Activated T-cell treated with anti-CD3 and anti-CD28 coated beads for 48 hours (primary cell): ENCODE data around the gene SERPING1.
"Not testable (repeated sequence)": the region's sequence is repeated elsewhere in the genome, so short reads cannot be mapped to it uniquely, and the experiment has no call there.

ENCODE experiments used
- DNase-seq: peaks from one replicate; pipeline ENCODE4 v3.0.0-alpha.2; 2020; ENCODE audit warnings: low read depth

The SERPING1 gene

DNA sequence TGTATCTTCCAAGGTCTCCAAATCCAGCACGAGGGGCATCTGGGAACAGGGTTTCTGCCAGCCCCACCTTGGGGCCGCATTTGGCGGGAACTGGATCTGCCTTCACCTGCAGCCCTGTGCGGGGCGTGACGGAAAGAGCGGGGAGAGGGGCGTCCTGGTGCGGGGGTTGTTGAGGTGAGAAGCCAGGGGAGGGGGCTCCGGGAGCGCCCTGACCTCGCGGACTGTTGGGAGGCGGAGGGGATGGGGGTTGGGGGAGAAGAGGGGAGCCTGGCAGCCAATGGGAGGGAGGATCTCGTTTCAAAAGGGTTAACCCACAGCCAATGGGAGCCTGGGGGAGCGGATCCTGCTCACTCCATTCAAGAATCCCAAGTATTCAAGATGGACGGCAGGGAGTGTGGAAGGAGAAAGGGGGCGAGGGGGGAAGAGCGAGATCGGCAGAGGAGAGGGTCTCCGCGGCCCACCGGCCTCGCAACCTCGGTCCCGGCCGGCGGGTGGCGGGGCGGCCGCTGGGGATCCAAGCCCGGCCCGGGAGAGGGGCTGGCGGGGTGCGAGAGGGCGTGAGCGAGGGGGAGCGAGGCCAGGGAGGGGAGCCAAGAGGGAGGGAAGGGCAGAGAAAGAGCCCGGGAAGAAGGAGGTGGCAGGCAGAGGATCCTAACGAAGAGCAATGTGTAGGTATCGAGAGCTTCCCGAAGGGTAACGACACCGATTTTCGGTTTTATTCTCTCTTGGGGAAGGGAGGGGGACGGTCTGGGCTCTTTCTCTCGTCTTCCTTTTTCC is 40.7 kb downstream of the SERPING1 start:
- no peak for DNase-seq

DNA sequence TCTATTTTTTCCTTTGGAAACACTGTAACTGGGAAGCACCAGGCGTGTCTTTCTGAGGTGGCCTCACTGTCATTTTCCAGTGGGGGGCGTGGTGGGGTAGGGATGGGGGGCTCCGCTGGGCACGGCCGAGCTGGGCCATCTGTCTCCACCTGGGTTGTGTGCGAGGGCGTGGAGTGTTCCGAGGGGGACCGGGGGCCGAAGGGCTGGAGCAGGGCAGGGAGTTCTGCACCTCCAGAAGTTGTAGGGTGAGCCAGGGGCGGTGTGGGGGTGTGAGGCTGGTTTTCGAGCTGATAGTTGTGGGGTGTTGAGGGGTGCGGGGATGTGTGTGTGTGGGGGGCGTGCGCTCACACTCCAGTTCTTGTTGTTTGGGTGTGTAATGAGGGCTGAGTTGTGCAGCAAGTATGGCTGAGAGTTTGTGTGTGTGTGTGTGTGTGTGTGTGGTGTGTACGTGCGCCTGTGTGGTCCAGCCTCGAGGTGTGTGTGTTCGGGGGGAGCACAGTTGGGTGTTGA is 41.4 kb downstream of the SERPING1 start:
- DNase-seq: no peak

DNA sequence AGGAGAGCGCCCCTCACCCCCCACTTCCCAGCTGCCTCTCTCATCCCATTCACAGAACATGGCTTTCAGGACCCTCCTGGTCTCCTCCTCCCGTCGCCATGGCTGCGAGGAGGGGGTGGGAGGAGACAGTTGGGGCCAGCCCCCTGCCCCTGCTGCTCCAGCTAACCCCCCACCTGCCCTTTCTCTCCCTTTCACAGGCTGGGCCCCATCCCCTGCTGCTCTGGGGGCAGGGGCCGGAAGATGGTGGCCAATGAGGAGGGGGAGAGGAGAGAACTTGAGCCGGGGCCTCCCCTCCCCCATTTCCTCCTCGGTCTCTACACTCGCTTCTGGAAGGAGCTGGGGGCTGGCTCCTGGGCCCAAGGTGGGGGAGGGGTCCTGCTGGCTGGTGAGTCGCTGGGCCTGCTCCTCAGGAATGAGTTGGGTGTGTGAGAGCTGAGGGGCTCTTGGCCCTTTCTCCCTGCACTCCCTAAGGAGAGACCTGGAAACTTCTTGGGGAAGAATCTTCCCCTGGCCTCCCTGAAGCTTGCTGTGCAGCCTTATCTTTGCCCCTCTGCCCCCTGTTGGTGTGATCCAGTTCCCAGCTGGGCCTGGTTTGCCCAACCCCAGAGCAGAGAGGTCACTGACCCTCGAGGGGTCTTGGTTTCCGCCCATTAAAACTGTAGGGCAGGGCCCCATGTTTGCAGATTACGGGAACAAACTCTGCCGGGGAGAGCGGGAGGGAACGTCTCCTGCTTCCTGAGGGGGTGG is 42.0 kb downstream of the SERPING1 start:
- DNase-seq: no peak

- DNase-seq: no peak
These were observed 42.7 kb downstream of the SERPING1 start for GRCh38 chr11:57640068-57640800.

DNA sequence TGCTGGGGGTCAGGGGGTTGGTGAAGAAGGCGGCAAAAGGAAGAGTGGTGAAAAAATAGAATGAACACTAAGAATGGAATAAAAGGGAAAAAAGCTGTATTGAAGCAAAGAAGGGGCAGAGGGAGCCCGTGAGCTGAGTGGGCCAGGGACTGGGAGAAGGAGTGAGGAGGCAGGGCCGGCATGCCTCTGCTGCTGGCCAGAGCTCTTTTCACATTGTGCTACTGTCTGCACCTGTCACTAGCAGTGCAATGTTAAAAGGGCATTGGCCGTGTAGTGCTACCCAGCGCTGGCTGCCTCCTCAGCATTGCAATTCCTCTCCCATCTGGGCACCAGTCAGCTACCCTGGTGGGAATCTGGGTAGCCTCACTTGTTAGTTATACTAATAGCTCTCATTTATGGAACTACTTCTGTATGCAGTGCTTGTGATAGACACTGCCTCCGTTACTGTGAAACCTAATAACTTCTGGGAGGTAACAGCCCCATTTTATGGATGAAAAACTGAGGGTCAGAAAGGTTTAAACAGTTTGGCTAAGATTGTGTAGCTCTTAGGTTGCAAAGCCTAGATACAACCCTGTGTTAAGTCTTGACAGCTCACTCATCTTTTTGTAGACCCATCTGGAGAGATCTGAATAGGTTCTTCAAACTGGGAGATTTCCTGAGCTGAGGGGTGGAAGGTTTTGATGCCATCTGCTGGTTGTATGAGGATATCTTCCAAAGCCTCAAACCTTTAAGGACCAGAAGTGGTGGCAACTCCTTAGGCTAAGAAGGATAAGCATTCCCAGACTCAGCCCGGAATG is 43.7 kb downstream of the SERPING1 start:
- no peak for DNase-seq

- DNase-seq: no peak
These were observed 46.3 kb downstream of the SERPING1 start for GRCh38 chr11:57643802-57644201.

GRCh38 chr11:57644748-57645688 is 47.5 kb downstream of the SERPING1 start:
- peak; percentile 78 for DNase-seq

- DNase-seq: no peak
These were observed 48.2 kb downstream of the SERPING1 start for GRCh38 chr11:57645689-57646085.

DNA sequence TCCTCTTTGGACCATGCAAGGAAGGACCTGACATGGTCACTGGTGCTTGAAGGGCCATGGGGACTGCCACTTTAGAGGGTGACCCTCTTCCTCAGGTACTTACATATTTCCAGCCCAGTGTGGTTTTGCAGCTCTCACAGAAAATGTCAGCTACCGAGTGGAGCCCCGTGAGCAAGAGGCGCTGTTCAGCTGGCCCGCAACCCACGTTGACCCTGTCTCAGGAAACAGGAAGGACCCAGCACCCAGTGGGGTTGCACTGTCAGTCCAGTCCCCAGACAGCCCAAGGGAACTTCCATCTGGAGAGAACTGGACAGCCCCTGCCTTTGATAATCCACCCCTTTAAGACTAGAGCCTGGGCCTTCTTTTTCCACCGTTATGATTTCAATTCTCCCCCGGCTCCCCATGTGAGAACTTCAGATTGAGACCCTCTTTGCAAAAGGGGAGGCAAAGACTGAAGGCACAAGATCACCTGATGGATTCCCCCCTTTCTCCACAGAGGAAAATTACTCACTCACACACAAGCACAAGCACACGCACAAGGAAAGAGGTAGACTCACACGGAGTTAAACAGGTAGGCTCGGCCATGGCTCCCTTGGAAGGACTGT is 48.8 kb downstream of the SERPING1 start:
- DNase-seq: no peak

- DNase-seq: no peak
These were observed 49.4 kb downstream of the SERPING1 start for GRCh38 chr11:57646799-57647303.

DNA sequence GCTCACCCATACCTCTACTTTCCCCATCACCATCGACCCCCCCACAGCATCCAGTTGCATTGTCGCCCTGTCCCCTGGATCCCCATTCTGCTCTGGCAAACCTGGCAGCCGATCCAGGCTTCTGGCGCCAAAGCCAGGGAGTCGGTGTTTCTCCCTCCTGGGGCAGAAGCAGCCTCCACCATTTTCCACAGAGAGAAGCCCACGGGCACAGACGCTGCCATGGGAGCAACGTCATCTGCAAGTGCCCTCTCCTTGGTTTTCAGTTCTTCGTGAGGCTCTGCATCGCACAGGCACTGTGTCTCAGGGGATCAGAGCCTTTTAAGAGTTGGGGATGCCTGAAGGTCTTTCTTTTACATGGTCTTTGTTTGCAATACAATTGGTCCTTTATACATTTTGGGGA is 49.9 kb downstream of the SERPING1 start:
- DNase-seq: no peak

GRCh38 chr11:57647960-57648800 is 50.7 kb downstream of the SERPING1 start:
- DNase-seq: no peak

DNA sequence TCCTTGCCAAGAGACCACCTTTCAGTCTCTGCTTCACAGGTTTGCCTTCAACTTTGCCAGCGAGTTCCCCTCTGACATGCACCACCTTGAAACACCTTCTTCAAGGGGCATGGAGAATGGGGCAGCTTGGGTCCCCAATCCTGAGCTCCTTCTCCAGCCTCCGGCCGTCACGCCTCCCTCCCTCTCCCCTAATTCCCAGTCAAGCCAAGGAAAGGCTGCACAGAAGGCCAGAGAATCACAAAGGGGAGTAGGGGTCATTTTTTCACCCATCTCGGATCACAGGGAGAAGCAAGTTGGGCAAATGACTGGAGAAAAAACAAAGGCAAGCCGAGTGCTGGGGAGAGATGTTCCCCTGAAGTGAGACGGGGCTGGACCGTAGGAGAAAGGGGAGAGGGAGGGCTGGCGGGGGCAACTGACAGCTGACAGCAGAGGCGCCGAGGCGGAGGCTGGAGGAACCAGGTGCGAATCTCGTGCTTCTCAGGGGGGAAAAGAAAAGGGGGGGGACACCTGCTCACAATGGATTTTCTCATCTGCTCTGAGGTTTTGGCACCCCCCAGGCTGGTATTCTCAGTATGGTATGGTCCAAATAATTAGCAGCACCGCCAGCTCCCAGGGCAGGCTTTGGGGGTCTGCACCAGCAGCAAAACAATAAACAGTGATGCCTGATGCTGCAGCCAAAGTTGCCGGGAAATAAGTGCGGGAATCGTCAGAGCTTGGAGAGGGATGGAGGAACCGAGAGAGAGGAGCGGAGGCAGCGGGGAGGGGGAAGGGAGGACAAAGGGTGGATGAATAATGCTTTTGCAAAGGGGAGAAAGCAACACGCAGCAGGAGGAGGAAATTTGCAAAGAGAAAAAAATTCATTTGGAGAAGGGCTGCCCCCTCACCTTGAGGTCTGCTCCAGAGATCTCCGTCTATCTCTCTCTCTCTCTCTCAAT is 51.6 kb downstream of the SERPING1 start:
- DNase-seq: no peak

DNA sequence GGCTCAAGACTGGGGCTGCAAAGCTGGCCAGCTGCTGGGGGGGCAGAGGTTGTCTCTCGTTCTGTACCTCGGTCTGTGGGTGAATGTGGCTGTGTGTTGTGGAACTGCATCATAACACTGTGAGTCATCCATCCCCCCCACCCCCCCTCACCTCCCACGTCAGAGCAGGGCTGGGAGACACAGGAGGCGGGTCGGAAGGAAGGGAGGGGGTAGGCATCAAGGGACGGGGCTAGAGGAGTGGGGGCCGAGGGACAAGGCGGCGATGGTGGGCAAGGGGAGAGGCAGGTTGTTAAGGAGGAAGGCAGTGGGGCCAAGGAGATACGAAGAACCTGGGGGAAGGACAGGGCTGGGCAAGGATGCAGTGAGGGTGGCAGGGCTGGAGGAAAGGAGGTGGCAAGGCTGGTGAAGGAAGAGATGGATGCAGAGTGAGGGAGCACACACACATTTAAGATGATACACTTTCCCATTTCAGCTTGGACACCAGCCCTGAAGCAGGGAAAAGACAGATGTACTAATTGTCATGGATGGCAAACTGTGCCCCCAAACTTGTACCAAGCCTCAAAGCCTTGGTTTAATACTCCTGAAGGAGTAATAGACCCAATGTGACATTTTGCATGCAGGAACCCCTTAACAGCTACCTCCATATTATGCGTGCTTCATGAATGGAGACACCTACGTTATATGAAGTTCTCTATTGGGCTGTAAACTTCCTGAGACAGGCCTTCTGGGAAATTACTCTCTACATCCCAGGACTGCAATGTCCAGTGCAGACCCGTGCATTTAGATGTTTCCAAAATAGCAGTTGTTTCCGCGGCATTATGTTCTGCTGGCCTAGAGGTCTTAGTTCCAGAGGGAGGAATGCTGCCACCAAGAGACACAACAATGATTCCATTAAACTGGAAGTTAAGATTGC is 52.6 kb downstream of the SERPING1 start, which contains the start of gene YPEL4:
YPEL4 (minus strand) TSS at position 87 of the 913 bp plus-strand sequence. CDS start 2,805 bp downstream, outside the sequence.
- DNase-seq: no peak

DNA sequence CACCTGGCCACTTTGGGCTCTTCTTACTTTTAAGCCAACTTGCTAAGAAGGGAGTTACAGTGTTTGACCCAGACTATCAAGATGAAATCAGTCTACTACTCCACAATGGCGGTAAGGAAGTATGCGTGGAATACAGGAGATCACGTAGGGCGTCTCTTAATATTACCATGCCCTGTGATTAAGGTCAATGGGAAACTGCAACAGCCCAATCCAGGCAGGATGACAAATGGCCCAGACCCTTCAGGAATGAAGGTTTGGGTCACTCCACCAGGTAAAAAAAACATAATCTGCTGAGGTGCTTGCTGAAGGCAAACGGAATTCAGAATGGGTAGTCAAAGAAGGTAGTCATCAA is 53.2 kb downstream of the SERPING1 start:
- no peak for DNase-seq

DNA sequence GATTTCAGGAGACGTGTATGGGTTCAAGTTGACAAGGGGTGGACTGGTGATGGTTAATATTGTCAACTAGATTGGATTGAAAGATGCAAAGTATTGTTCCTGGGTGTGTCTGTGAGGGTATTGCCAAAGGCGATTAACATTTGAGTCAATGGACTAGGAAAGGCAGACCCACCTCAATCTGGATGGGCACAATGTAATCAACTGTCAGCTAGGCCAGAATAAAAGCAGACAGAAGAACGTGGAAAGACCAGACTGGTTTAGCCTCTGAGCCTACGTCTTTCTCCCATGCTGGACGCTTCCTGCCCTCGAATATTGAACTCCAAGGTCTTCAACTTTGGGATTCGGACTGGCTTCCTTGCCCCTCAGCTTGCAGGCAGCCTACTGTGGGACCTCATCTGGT is 53.9 kb downstream of the SERPING1 start:
- DNase-seq: no peak

DNA sequence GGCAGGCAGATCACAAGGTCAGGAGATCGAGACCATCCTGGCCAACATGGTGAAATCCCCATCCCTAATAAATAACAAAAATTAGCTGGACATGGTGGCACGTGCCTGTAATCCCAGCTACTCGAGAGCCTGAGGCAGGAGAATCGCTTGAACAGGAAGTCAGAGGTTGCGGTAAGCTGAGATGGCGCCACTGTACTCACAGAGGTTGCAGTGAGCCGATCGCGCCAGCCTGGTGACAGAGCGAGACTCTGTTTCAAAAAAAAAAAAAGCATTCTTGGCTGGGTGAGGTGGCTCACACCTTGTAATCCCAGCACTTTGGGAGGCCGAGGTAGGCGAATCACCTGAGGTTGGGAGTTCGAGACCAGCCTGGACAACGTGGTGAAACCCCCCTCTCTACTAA is 54.7 kb downstream of the SERPING1 start:
- not testable (repeated sequence) for DNase-seq
